NK-92 (cell line): ENCODE results near the gene RHBG.
A peak's percentile ranks its signal among the peaks of the same experiment; 100 is the strongest.
"Not testable (repeated sequence)": the region's sequence is repeated elsewhere in the genome, so short reads cannot be mapped to it uniquely, and the experiment has no call there.

Experiments used
- DNase-seq: peaks from one replicate; lab custom pipeline; 2025; ENCODE audit not compliant: unreplicated experiment; lab: John Stamatoyannopoulos, UW

Gene RHBG

GRCh38 chr1:156368889-156369684 is at the start of gene RHBG:
TSS of gene RHBG (plus strand) at chr1:156369211. CDS start at chr1:156369250, 39 bp downstream.
- DNase-seq = no peak

GRCh38 chr1:156319664-156320063 is 49.3 kb upstream of the RHBG start:
- DNase-seq = no peak

- DNase-seq = no peak
Measured at GRCh38 chr1:156320560-156320959, 48.5 kb upstream of the RHBG start.

DNA sequence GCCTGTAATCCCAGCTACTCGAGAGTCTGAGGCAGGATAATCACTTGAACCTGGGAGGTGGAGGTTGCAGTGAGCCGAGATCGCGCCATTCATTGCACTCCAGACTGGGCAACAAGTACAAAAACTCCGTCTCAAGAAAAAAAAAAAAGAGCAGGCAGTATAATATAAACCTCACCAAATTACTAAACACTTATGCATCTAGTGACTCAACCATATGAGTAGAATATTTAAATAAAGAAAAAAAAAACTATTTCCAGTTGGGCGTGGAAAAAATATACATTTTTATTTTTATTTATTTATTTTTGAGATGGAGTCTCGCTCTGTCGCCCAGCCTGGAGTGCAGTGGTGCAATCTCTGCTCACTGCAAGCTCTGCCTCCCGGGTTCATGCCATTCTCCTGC is 45.8 kb upstream of the RHBG start:
- not testable (repeated sequence) for DNase-seq

- no peak for DNase-seq
Measured at GRCh38 chr1:156336242-156336641, 32.8 kb upstream of the RHBG start.

GRCh38 chr1:156337052-156337887 is 31.7 kb upstream of the RHBG start:
- DNase-seq = no peak

DNA sequence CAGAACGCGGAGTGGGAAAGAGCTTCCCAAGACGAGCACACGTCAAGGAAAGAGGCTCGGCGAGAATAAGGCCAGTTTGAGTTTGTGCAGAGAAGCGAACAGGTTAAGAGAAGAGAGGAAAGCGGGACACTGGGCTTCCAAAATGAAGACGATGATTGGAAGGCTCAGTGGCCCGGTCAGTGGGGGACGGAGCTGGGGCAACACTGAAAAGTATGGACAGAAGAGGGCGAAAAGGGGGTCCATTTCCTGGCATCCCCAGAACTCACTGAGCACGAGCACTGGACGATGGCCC is 31.2 kb upstream of the RHBG start:
- no peak for DNase-seq

DNA sequence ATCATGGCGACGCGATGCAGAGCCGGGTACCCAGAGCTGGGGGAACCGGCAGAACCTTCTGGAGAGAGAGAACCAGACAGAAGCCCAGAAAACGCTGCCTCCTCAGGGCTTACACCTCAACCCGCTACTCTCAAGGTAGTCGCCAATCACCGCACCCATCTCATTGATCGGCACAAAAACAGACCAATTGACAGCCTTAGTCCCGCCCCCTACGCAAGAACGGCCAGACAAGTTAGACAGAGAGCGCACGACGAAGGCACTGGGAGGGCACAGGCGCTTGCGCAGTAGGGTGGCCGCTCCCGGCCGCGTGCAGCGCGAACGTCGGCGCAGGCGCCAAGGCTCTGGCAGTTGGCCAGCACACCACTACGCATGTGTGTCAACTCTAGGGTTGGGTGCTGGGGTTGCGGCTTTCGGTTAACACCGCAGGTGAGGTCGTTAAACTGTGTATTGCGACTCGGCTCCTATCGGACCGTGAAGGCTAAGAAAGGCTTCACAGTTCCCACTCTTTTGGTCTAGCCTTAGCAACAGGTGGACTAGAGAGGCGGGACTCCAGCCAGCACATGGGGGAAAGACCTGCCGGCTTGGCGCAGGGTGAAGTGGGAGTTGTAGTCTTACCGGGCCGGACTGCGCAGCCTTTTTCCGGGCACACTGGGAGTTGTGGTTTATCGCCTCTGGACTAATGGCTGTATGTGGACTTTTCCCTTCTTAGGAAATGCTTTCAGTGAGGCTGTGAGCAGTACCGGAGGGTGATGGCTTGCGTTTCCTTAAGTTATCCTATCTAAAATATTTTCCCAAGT is 30.6 kb upstream of the RHBG start, which contains the start of the genes CCT3 and TSACC:
CCT3 (minus strand) TSS at position 113 of the 797 bp plus-strand sequence; CDS start at position 5, 108 bp downstream.
TSACC (plus strand) TSS at position 347 of the 797 bp plus-strand sequence. CDS start 1,232 bp downstream, outside the sequence.
- DNase-seq = peak; percentile 92

DNA sequence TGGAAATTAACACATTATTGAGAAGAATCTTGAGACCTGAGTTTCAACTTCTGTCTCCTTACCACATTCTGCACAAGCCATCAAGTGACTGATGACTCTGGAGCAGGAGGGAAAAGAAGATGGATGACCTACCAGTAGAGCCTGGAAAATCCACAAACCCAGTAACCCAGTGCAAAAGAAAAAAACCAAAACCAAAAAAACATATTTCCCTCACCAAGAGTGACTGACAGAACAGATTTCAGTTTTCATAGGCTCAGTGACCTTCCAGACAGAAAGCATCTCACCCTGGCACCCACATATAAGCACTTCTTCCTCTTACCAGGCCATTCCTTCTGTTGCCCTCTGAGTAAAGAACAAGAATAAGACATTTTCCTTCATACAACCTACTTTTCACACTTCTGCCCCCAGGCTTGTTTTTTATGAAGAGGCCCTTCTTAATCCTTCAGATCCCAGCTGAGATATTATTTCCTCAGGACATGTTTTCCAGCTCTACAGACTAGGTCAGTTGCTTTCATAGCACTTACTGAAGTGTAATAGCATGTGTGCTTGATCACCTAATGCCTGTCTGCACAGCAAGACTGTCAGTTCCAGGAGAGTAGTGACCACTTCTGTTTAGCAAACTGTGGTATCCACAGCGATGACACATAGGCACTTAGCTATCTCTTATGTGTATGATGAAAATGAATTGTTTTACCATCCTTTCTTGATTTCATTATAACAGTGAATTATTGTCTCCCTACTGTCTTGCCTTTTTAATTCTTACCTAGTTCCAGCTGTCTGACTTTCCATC is 26.6 kb upstream of the RHBG start:
- no peak for DNase-seq

GRCh38 chr1:156344409-156344808 is 24.6 kb upstream of the RHBG start:
- DNase-seq = no peak

- DNase-seq = not testable (repeated sequence)
Measured at GRCh38 chr1:156346035-156346434, 23.0 kb upstream of the RHBG start.

DNA sequence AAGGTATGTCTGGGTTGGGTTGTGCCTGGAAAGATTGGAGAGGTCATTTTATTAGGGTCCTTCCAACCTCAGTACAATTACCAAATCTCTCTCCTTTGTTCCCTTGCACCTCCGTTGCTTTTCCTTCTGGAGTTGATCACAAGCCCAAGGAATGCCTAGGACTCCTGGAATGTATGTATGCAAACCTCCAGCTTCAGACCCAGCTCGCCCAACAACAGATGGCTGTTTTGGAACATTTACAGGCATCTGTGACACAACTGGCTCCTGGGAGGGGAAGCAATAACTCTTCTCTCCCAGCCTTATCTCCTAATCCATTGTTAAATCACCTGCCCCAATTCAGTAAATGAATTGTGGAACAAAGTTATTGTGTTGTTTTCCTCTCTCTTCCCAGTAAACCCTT is 22.4 kb upstream of the RHBG start:
- DNase-seq = no peak

DNA sequence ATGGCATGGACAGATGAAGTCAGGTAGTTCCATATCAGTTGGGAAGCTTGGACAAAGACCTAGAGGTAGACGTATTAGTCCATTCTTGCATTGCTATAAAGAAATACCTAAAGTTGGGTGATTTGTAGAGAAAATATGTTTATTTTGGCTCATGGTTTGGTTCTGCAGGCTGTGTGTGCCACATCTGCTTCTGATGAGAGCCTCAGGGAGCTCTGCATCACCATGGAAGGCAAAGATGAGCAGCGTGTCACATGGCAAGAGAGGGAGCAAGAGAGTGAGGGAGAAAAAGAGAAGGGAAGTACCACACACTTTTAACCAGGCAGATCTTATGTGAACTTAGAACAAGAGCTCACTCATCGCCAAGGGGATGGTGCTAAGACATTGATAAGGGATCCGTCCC is 21.7 kb upstream of the RHBG start:
- DNase-seq = no peak

- DNase-seq = not testable (repeated sequence)
Measured at GRCh38 chr1:156352481-156352880, 16.5 kb upstream of the RHBG start.

- no peak for DNase-seq
Measured at GRCh38 chr1:156356262-156356874, 12.6 kb upstream of the RHBG start.

GRCh38 chr1:156356875-156357534 is 12.0 kb upstream of the RHBG start:
- no peak for DNase-seq

DNA sequence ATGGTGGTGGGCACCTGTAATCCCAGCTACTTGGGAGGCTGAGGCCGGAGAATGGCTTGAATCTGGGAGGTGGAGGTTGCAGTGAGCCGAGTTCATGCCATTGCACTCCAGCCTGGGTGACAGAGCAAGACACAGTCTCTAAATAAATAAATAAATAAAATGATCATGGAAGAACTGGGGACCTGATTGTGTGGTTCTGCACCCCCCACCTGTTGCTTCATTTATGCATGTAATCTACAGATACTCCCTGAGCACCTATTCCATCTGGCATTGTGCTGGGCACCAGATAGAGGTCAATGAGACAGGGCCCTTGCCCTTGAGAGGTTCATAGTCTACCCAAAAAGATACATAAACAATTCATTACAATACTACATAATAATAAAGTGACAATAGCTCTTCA is 11.0 kb upstream of the RHBG start:
- DNase-seq = no peak

- no peak for DNase-seq
Measured at GRCh38 chr1:156358641-156359040, 10.4 kb upstream of the RHBG start.

GRCh38 chr1:156359249-156359648 is 9.8 kb upstream of the RHBG start:
- DNase-seq = no peak

GRCh38 chr1:156359973-156360372 is 9.0 kb upstream of the RHBG start:
- no peak for DNase-seq
